NCI-H510A treated with DMSO at 0.1 percent for 48 hours (cell line): ENCODE measurements around the gene ACTR3C.
"Not testable (repeated sequence)": the region's sequence is repeated elsewhere in the genome, so short reads cannot be mapped to it uniquely, and the experiment has no call there.

ENCODE experiments used
- DNase-seq: peaks from one replicate; lab custom pipeline; 2025; lab: John Stamatoyannopoulos, UW

Gene ACTR3C

DNA sequence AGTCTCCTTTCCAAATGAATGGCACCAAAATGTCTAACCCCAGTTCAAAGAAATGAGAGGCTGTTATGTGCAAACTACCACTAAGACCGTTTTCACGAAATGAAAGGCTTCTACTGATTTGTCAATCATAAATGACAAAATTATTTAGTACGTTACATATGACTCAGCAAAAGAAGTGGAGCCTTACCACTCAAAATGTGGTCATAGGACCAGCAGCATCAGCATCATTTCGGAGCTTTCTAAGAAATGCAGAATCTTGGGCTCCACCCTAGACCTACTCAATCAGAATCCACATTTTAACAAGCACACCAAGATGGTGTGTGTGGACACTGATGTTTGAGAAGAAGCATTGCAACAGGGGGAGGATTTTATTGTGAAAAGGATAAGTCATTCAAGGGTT is 120.5 kb downstream of the ACTR3C start:
- DNase-seq, result not testable (repeated sequence)
